Pancreas (tissue), 10 donors: ENCODE results near the gene MRPS16. TPM values are rescaled to one million over a fixed set of nuclear protein-coding genes. Genes with fewer than 3 reads are reported as not detected.

Experiments
- ATAC-seq, 4 donors: fragments of 200-7000 bp; cut with Tn5 transposase; one replicate each; pipeline versions ENCODE4 v1.8.0 to v1.9.1; 2020; ENCODE audit warnings: mild to moderate bottlenecking in 4 of 4, moderate library complexity in 4 of 4
- DNase-seq, 6 donors: peaks; one replicate each; pipeline ENCODE4 v3.0.0-alpha.2; 2020
- FAIRE-seq: peaks from 2 replicates; lab custom pipeline; 2012; peaks lifted over from hg19 to GRCh38; lab: Jason Lieb, UNC
- H3K27ac ChIP-seq, 4 donors: fragments of 200-600 bp; sonication (generic); 1 replicate in 3 of 4; 2 replicates in 1 of 4; pipeline versions ENCODE4 v1.5.0 to v1.8.0; 2020
- H3K27me3 ChIP-seq, 4 donors: fragments of 200-600 bp; one replicate each; pipeline ENCODE4 v1.8.0; 2021
- H3K36me3 ChIP-seq, 3 donors: fragments of 200-600 bp; sonication (generic) in 1 of 3; one replicate each; pipeline versions ENCODE4 v1.5.0 to v1.8.0; 2020 to 2021
- H3K4me1 ChIP-seq, 3 donors: fragments of 200-600 bp; one replicate each; pipeline ENCODE4 v1.8.0; 2021
- H3K4me3 ChIP-seq, 4 donors: fragments of 200-600 bp; sonication (generic) in 2 of 4; one replicate each; pipeline versions ENCODE4 v1.5.0 to v1.8.0; 2020 to 2021
- H3K9me3 ChIP-seq, 4 donors: fragments of 200-600 bp; one replicate each; pipeline ENCODE4 v1.8.0; 2021
- WGBS, 2 donors: extraction: QIAGEN DNeasy Blood & Tissue Kit; methylation state at CpG; one replicate each; pipeline ENCODE4 v1.1.7; 2013; 5-methylcytosine and 5-hydroxymethylcytosine counted together
- intact Hi-C, 3 donors: fragments of 100-400 bp; cut with DNase I; formaldehyde crosslinking; loops; one replicate each; pipeline versions ENCODE4 v1.11.1 to v1.14.2; 2022
- polyA plus RNA-seq, 2 donors: library from polyadenylated mRNA; stranded (reverse); fragments of 200-250 nt; gene quantifications; one replicate each; pipeline ENCODE4 v1.2.3, GENCODE V29; 2013
- total RNA-seq, 6 donors: library from RNA; stranded (reverse); fragmentation: NEBNext Ultra II Directional in 4 of 6; extraction: Animal tissue kit (Norgen Biotek cat#: 25700) in 4 of 6; gene quantifications; one replicate each; pipeline versions ENCODE4 v1.2.1 to v1.2.4, GENCODE V29; 2021 to 2023
- TF ChIP-seq, protein P1 (sequence below), 4 donors: fragments of 200-600 bp; sonication (generic) in 3 of 4; IDR thresholded peaks; one replicate each; pipeline versions ENCODE4 v1.5.0 to v1.8.0; 2021; ENCODE audit warnings: antibody characterized with exemption in 4 of 4
- donor health status: healthy with polysubstance abuse.
- donor health status: DM: no; HTN: no; CAD: no; lungs with moderate emphysema.
- donor health status: DM: no; HTN: no; CAD: no.
- donor health status: control.
- donor health status: control.
- donor health status: Bipolar disorder and iron deficiency.
- donor health status: DM: yes; HTN: yes; CAD: no.
- donor health status: DM: no; HTN: no; CAD: no.
- donor health status: DM: no; HTN: no; CAD: no.
- donor health status: DM: yes; HTN: yes; CAD: no.

The MRPS16 gene
- total and polyA plus RNA-seq, 8 donors, result 24.1 to 46.0 (median 38.5) TPM

DNA sequence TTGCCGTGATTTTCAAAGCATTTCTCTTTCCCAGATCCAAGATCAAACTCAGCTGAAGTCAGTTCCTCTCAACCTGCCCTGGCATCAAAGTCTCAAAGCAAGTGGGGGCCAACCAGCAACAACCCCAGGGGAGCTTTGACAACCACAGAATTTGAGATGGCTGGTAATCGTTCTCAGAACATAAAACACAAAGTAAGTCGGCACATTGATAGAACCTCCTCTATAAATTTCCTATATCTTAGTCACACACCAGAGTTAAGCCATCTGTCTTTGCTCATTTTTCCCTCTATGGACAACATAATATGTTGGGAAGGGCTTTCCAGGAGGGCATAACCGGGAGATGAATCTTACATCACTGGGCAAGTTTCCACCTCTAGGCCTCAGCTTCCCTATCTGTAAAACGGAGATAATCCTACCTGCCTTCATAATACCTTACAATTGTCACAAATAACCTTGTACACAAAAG lies 4.2 kb downstream of the MRPS16 start:
- DNase-seq (no peak), FAIRE-seq (no peak), ATAC-seq (no peak)
- no peak overlapping the region for H3K4me3 ChIP-seq
- intact Hi-C loops, result no loop called here
- H3K9me3 ChIP-seq, result no peaks in the 10 kb centered on the region
- peaks cover 0 to 22% (median 10%) of the 10 kb centered on the region in 3 donors for H3K4me1 ChIP-seq
- WGBS, 2 donors, result 70 to 75% methylated on average over 5 of the region's 5 CpGs
- no peak overlapping the region for H3K27ac ChIP-seq
- no peaks in the 10 kb centered on the region for H3K27me3 ChIP-seq
- TF ChIP-seq, protein P1, sequence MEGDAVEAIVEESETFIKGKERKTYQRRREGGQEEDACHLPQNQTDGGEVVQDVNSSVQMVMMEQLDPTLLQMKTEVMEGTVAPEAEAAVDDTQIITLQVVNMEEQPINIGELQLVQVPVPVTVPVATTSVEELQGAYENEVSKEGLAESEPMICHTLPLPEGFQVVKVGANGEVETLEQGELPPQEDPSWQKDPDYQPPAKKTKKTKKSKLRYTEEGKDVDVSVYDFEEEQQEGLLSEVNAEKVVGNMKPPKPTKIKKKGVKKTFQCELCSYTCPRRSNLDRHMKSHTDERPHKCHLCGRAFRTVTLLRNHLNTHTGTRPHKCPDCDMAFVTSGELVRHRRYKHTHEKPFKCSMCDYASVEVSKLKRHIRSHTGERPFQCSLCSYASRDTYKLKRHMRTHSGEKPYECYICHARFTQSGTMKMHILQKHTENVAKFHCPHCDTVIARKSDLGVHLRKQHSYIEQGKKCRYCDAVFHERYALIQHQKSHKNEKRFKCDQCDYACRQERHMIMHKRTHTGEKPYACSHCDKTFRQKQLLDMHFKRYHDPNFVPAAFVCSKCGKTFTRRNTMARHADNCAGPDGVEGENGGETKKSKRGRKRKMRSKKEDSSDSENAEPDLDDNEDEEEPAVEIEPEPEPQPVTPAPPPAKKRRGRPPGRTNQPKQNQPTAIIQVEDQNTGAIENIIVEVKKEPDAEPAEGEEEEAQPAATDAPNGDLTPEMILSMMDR (IDR thresholded peaks at IDR 0.05), result no peak
- peaks cover 0 to 4% (median 0%) of the 10 kb centered on the region in 3 donors for H3K36me3 ChIP-seq

DNA sequence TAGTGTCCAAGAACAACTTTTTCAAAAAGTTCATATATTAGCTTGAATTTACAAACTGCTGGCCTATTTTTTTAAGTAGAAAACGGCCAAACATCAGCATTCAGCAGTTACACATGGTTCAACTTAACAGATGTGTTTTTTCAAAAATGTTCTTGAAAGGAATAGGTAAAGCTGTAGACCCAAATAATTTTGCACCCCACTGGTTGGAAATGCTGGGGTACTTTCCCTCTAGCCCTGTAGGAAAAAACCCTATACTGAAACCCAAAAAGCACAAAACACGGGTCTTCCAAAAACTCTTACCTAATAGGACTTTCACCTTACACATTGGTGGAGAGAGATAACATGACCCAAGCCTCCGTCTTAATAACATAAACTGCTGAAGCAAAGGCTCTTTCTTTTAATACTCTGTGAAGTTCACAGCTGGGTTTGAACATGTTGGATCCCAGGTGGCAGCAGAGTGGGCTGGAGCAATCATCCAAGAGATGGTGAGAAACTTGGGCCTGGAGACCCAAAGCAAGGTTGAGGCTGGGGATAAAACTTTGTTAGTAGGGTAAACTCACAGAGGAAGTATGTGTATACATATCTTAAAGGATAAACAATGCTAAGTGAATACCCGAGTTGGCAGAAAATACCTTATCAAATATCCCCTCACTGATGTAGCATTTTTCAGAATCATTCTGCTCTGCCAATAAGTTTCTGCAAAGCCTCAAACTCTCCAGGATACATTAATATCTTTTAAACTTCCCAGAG lies 4.8 kb downstream of the MRPS16 start:
- no peak for DNase-seq
- TF ChIP-seq, protein P1 (IDR thresholded peaks at IDR 0.05), result no peak
- ATAC-seq, result no peak
- Histone ChIP-seq H3K27ac (peak overlapping the region; percentile 46 to 79 (median 70)), H3K4me3 (peak overlapping the region; percentile 68 to 94 (median 85)), H3K4me1 (peaks cover 0 to 21% (median 10%) of the 10 kb centered on the region in 3 donors), H3K27me3 (no peaks in the 10 kb centered on the region), H3K9me3 (no peaks in the 10 kb centered on the region), H3K36me3 (peaks cover 0 to 5% (median 0%) of the 10 kb centered on the region in 3 donors)
- WGBS, 2 donors, result 16 to 18% methylated on average over 4 of the region's 4 CpGs
- no peak for FAIRE-seq
- intact Hi-C loops, result no loop called here

DNA sequence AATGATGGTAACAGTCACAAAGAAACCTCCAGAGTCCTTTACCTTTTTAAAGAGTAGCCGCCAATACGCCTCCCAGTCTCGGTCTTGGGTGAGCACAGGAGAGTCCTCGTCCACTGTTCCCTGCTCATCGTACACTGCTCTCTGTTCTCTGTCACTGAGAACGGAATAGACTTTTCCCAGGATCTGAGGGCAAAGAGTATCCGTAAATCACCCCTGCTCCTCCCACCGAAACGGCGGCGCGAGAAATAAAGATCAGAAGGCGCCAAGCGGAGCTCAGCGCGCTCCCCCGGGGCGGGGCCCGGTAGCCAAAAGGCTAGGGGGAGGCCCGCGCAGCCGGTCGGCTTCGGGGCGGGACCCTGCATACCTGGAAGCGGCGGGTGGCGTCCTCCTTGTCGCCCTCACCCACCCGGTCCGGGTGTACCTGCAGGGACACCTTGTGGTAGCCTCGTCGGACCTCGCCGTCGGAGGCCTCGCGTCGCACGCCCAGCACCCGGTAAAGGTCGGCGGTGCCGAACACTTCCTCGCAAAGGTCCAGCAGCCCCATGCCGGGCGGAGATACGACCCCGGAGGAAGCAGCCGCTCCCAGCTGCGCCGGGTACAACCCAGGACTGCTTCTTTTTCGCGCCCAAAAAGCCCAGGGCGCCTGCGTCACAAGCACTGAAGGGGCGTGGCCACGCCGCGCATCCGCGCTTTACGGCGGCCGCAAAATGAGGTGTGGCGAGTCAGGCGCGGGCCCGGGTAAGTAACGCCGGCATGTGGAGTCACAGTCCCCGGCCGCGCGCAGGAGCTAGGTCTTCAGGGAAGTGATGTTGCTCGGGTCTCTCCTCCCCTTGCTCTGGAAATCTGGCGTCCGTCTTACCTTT lies 5.6 kb downstream of the MRPS16 start, which contains the start of gene DNAJC9:
Gene DNAJC9, minus strand, starts transcription at position 610 of the 863 bp plus-strand sequence. Its CDS starts 66 bp downstream, at position 544.
- H3K36me3 ChIP-seq, result peaks cover 0 to 5% (median 0%) of the 10 kb centered on the region in 3 donors
- DNase-seq, result peak; percentile 92 to 100 (median 97)
- FAIRE-seq, result no peak
- H3K4me1 ChIP-seq, result peaks cover 0 to 21% (median 10%) of the 10 kb centered on the region in 3 donors
- intact Hi-C loops, result no loop called here
- H3K27me3 ChIP-seq, result no peaks in the 10 kb centered on the region
- TF ChIP-seq, protein P1 (IDR thresholded peaks at IDR 0.05), result no peak
- no peaks in the 10 kb centered on the region for H3K9me3 ChIP-seq
- ATAC-seq, result peak; percentile 97 to 98 (median 98)
- peak within 1 kb of the TSS; percentile 46 to 79 (median 70) for H3K27ac ChIP-seq
- WGBS, 2 donors, result 0% methylated on average over 75 to 78 of the region's 78 CpGs
- H3K4me3 ChIP-seq, result peak within 1 kb of the TSS; percentile 68 to 94 (median 85)

DNA sequence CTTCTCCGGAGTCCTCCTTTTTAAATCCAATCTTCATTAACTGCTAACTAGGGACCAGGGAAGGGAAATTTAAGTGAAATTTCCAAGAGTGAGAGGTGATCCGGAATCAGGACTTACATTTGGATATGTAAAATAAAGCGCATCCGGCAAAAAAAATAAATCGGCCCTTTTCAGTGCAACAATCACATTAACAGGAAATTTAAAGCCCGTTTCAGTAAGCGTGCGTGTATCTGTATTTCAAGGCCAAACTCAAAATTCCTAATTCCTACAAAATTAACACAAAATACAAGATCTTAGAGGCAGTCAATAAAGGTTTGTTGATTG lies 6.2 kb downstream of the MRPS16 start:
- Histone ChIP-seq H3K4me3 (peak overlapping the region; percentile 68 to 94 (median 85)), H3K9me3 (no peaks in the 10 kb centered on the region), H3K27ac (peak overlapping the region; percentile 46 to 79 (median 70)), H3K27me3 (no peaks in the 10 kb centered on the region), H3K4me1 (peaks cover 0 to 16% (median 6%) of the 10 kb centered on the region in 3 donors), H3K36me3 (peaks cover 0 to 8% (median 0%) of the 10 kb centered on the region in 3 donors)
- FAIRE-seq, result no peak
- intact Hi-C loops, result no loop called here
- TF ChIP-seq, protein P1 (IDR thresholded peaks at IDR 0.05), result no peak
- 3 to 5% methylated on average over 8 of the region's 8 CpGs for WGBS, 2 donors
- no peak for DNase-seq
- no peak for ATAC-seq
